A673 (cell line): Measurements from ENCODE around the gene ETF1.

Source experiments
- CTCF ChIP-seq: fragments of 300-800, 200-600 bp; sonication (generic); conservative IDR thresholded peaks from 2 replicates; pipeline ENCODE4 v1.5.1; 2017; ENCODE audit warnings: low read depth, mild to moderate bottlenecking, antibody characterized with exemption, low read length, moderate library complexity, mixed read lengths
- EZH2 ChIP-seq: fragments of 200-600 bp; sonication (generic); IDR thresholded peaks from 2 replicates; pipeline ENCODE4 v1.6.1; 2017; ENCODE audit warnings: borderline replicate concordance, low read depth, mild to moderate bottlenecking, mixed read lengths, antibody characterized with exemption, low read length; ENCODE audit not compliant: poor library complexity, severe bottlenecking

- TF ChIP-seq EZH2 (no peak), CTCF (no peak)
Measured at GRCh38 chr5:138488481-138488945, 54.5 kb downstream of the ETF1 start.
